HL-60 (cell line): ENCODE data around the gene NFAM1.

Experiments used
- GABPA ChIP-seq: IDR thresholded peaks from 2 replicates; pipeline ENCODE4 v1.6.1; 2012; ENCODE audit warnings: low read depth
- TF ChIP-seq, protein P1 (sequence below): IDR thresholded peaks from one replicate; pipeline ENCODE4 v1.5.1; 2011; ENCODE audit warnings: low read length, control low read depth, inconsistent platforms; ENCODE audit not compliant: insufficient read depth
- TF ChIP-seq, protein P2 (sequence below): IDR thresholded peaks from 2 replicates; pipeline ENCODE4 v1.6.1; 2012; ENCODE audit warnings: low read depth; ENCODE audit not compliant: insufficient replicate concordance

- TF ChIP-seq, protein P1, sequence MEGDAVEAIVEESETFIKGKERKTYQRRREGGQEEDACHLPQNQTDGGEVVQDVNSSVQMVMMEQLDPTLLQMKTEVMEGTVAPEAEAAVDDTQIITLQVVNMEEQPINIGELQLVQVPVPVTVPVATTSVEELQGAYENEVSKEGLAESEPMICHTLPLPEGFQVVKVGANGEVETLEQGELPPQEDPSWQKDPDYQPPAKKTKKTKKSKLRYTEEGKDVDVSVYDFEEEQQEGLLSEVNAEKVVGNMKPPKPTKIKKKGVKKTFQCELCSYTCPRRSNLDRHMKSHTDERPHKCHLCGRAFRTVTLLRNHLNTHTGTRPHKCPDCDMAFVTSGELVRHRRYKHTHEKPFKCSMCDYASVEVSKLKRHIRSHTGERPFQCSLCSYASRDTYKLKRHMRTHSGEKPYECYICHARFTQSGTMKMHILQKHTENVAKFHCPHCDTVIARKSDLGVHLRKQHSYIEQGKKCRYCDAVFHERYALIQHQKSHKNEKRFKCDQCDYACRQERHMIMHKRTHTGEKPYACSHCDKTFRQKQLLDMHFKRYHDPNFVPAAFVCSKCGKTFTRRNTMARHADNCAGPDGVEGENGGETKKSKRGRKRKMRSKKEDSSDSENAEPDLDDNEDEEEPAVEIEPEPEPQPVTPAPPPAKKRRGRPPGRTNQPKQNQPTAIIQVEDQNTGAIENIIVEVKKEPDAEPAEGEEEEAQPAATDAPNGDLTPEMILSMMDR, result no peak
- no peak for TF ChIP-seq GABPA
- TF ChIP-seq, protein P2, sequence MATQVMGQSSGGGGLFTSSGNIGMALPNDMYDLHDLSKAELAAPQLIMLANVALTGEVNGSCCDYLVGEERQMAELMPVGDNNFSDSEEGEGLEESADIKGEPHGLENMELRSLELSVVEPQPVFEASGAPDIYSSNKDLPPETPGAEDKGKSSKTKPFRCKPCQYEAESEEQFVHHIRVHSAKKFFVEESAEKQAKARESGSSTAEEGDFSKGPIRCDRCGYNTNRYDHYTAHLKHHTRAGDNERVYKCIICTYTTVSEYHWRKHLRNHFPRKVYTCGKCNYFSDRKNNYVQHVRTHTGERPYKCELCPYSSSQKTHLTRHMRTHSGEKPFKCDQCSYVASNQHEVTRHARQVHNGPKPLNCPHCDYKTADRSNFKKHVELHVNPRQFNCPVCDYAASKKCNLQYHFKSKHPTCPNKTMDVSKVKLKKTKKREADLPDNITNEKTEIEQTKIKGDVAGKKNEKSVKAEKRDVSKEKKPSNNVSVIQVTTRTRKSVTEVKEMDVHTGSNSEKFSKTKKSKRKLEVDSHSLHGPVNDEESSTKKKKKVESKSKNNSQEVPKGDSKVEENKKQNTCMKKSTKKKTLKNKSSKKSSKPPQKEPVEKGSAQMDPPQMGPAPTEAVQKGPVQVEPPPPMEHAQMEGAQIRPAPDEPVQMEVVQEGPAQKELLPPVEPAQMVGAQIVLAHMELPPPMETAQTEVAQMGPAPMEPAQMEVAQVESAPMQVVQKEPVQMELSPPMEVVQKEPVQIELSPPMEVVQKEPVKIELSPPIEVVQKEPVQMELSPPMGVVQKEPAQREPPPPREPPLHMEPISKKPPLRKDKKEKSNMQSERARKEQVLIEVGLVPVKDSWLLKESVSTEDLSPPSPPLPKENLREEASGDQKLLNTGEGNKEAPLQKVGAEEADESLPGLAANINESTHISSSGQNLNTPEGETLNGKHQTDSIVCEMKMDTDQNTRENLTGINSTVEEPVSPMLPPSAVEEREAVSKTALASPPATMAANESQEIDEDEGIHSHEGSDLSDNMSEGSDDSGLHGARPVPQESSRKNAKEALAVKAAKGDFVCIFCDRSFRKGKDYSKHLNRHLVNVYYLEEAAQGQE, result no peak
Observed at GRCh38 chr22:42385696-42386095, 46.5 kb downstream of the NFAM1 start.
